Activated CD4-positive, alpha-beta memory T cell treated with anti-CD3 and anti-CD28 coated beads for 36 hours (primary cell): ENCODE measurements around the gene CCHCR1. TPM values are rescaled to one million over a fixed set of nuclear protein-coding genes. Genes with fewer than 3 reads are reported as not detected.

Experiments used
- CTCF ChIA-PET: fragments of 350-600 bp; sonication (Branson Sonifier 250); formaldehyde crosslinking; loops from one replicate; lab custom pipeline; 2021; ENCODE audit warnings: antibody characterized with exemption, inconsistent platforms; lab: Charles Lee
- POLR2A ChIA-PET: fragments of 350-600 bp; sonication (Branson Sonifier 250); formaldehyde crosslinking; loops from one replicate; lab custom pipeline; 2021; ENCODE audit warnings: antibody characterized with exemption; lab: Charles Lee
- DNase-seq: peaks from one replicate; pipeline ENCODE4 v3.0.0-alpha.2; 2020
- H3K27ac Mint-ChIP-seq: one replicate; pipeline ENCODE4 v1.8.0; 2021; ENCODE audit warnings: mixed read lengths
- H3K27me3 Mint-ChIP-seq: one replicate; pipeline ENCODE4 v1.8.0; 2021; ENCODE audit warnings: mixed read lengths
- H3K36me3 Mint-ChIP-seq: one replicate; pipeline ENCODE4 v1.8.0; 2021; ENCODE audit warnings: mixed read lengths
- H3K4me1 Mint-ChIP-seq: one replicate; pipeline ENCODE4 v1.8.0; 2021; ENCODE audit warnings: low read depth, mixed read lengths
- H3K4me3 Mint-ChIP-seq: one replicate; pipeline ENCODE4 v1.8.0; 2021; ENCODE audit warnings: mild to moderate bottlenecking, mixed read lengths
- H3K9me3 Mint-ChIP-seq: one replicate; pipeline ENCODE4 v1.8.0; 2021; ENCODE audit warnings: mixed read lengths
- intact Hi-C: fragments of 100-400 bp; cut with micrococcal nuclease; formaldehyde crosslinking; loops from one replicate; pipeline ENCODE4 v1.15.1; 2023
- total RNA-seq, 2 experiments: library from RNA; stranded (reverse); gene quantifications; one replicate each; pipeline ENCODE4 v1.2.3, GENCODE V29; 2021

The CCHCR1 gene
- total RNA-seq, 2 experiments from 2014 or later, result 44.5 to 50.5 TPM

DNA sequence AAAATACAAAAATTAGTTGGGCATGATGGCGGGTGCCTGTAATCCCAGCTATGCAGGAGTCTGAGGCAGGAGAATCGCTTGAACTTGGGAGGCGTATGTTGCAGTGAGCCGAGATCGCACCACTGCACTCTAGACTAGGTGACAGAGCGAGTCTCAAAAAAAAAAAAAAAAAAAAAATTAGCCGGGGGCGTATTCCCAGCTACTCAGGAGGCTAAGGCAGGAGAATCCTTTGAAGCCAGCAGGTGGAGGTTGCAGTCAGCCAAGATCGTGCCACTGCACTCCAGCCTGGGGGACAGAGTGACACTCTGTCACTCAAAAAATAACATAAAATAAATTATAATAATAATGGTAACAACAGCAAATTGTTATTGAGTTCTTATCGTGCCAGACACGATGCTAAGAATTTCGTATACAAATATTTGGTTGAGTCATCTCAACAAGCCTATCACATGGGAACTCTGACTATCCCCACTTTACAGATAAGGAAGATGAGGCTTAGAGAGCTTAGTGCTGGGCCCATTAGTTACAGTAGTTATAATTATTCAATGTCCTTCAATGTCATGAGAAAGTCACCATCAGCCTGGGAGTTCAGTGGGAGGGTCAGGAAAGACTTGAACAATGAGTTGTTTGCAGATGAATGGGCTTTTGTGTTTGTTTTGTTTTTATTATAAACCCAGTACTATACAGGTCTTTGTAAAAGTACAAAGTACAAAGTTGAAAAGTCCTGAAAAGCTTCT is 64.7 kb downstream of the CCHCR1 start:
- Mint-ChIP-seq H3K4me1 (peaks cover 39% of the 10 kb centered on the region), H3K4me3 (no peak overlapping the region), H3K36me3 (no peaks in the 10 kb centered on the region), H3K27me3 (no peaks in the 10 kb centered on the region), H3K9me3 (no peaks in the 10 kb centered on the region), H3K27ac (no peak overlapping the region)
- ChIA-PET CTCF (interaction anchor here (0.8 to 3.4 kb wide), 6 partner anchors 9 to 284 kb away, joined by 3 to 30 read pairs (median 4); no protein-coding TSS in a partner anchor), POLR2A (no interaction called here)
- intact Hi-C loops, result no loop called here
- DNase-seq, result no peak

Other genes with a start within 250 kb of the CCHCR1 start
- gene GTF2H4, start 249.6 kb downstream of the CCHCR1 start, total RNA-seq, result 10 to 100 TPM; 35.2 to 39.2 TPM
- 10 to 100 TPM; 56.9 to 68.9 TPM for gene VARS2, start 243.6 kb downstream of the CCHCR1 start, total RNA-seq
- gene SFTA2, start 225.6 kb downstream of the CCHCR1 start, total RNA-seq, result not detected
- not detected for gene MUCL3, start 216.8 kb downstream of the CCHCR1 start, total RNA-seq
- gene MUC21, start 174.1 kb downstream of the CCHCR1 start, total RNA-seq, result not detected
- not detected for gene MUC22, start 147.3 kb downstream of the CCHCR1 start, total RNA-seq
- not detected for gene C6orf15, start 45.2 kb downstream of the CCHCR1 start, total RNA-seq
- not detected for gene PSORS1C1, start 43.0 kb downstream of the CCHCR1 start, total RNA-seq
- not detected for gene CDSN, start 37.4 kb downstream of the CCHCR1 start, total RNA-seq
- gene PSORS1C2, start 18.7 kb downstream of the CCHCR1 start, total RNA-seq, result not detected
- 10 to 100 TPM; 93.0 to 93.1 TPM for gene TCF19, start 787 bp upstream of the CCHCR1 start, total RNA-seq
- under 1 TPM in 1 of 2 experiments, not detected in 1; 0.52 TPM for gene POU5F1, start 12.9 kb upstream of the CCHCR1 start, total RNA-seq
- 100 to 1,000 TPM; 976 to 983 TPM for gene HLA-C, start 114.3 kb upstream of the CCHCR1 start, total RNA-seq
- gene HLA-B, start 199.4 kb upstream of the CCHCR1 start, total RNA-seq, result 1,000 to 10,000 TPM; 3,016 to 3,060 TPM
- gene MICA, start 245.8 kb upstream of the CCHCR1 start, total RNA-seq, result 1 to 10 TPM; 7.1 to 8.6 TPM